ENCODE results near the gene FTHL17. TPM values are rescaled to one million over a fixed set of nuclear protein-coding genes. Genes with fewer than 3 reads are reported as not detected.

FTHL17 gene
- total and polyA plus RNA-seq, 2 donors (not counting 1 experiment from before 2014, with no cell fraction given) = not detected

- Mint-ChIP-seq H3K4me1 (no peaks in the 10 kb centered on the region), H3K27ac (no peak overlapping the region), H3K27me3 (peaks cover 12% of the 10 kb centered on the region), H3K4me3 (no peak overlapping the region), H3K9me3 (ENCODE audit: insufficient read depth) (no peaks in the 10 kb centered on the region)
- TF ChIP-seq CTCF (IDR thresholded peaks at IDR 0.05) = peak; percentile 63
- TF ChIP-seq EZH2 (IDR thresholded peaks at IDR 0.05; ENCODE audit: borderline replicate concordance, insufficient read depth, low read depth, low read length, poor library complexity, severe bottlenecking) = no peak
- no CpG with 5 or more reads among the region's 3 CpGs for WGBS (ENCODE audit: insufficient coverage)
- intact Hi-C loops (cut with micrococcal nuclease) = loop anchor here (1.0 kb wide), 1 partner anchor 387 kb away; no protein-coding TSS in a partner anchor
- no peak overlapping the region for H2AFZ ChIP-seq (ENCODE audit: insufficient read depth, low read depth, low read length, poor library complexity, severe bottlenecking)
- no peak overlapping the region for H3K4me2 ChIP-seq (replicated peaks; ENCODE audit: low read depth, low read length, poor library complexity, severe bottlenecking)
- no peak overlapping the region for H3K4me3 ChIP-seq (ENCODE audit: control extremely low read depth in 1 of 5, extremely low read depth in 1 of 5, insufficient read depth in 1 of 5, low read depth in 2 of 5, low read length in 4 of 5)
- H3K36me3 ChIP-seq (replicated peaks in 1 of 2; ENCODE audit: control extremely low read depth in 1 of 2, control insufficient read depth in 1 of 2, extremely low read depth in 1 of 2, insufficient read depth in 2 of 2, low read length in 1 of 2) = no peaks in the 10 kb centered on the region
- DNase-seq (peak; percentile 26), ATAC-seq (ENCODE audit: low read depth) (peak; percentile 39)
- no peaks in the 10 kb centered on the region for H3K79me2 ChIP-seq (ENCODE audit: control insufficient read depth, insufficient read depth, low read length)
- ChIA-PET POLR2A (no interaction called here), CTCF (interaction anchor here (0.8 to 5.6 kb wide), 20 partner anchors 17 to 624 kb away, joined by 3 to 121 read pairs (median 5); no protein-coding TSS in a partner anchor)
- no peaks in the 10 kb centered on the region for H4K20me1 ChIP-seq (ENCODE audit: control insufficient read depth, insufficient read depth, low read length, poor library complexity, severe bottlenecking)
- H3K9ac ChIP-seq (ENCODE audit: low read length) = no peak overlapping the region
- H3K4me1 ChIP-seq (ENCODE audit: control insufficient read depth in 2 of 2, insufficient read depth in 2 of 2, low read length in 2 of 2) = no peaks in the 10 kb centered on the region
- H3K27ac ChIP-seq (ENCODE audit: low read length in 2 of 2) = no peak overlapping the region
- no peaks in the 10 kb centered on the region for H3K27me3 ChIP-seq (replicated peaks in 1 of 4; ENCODE audit: control extremely low read depth in 1 of 4, control insufficient read depth in 3 of 4, insufficient read depth in 4 of 4, low read length in 3 of 4)
- H3K9me3 ChIP-seq (ENCODE audit: control extremely low read depth in 1 of 3, control insufficient read depth in 2 of 3, insufficient read depth in 1 of 3, low read length in 2 of 3) = no peaks in the 10 kb centered on the region
Measured at GRCh38 chrX:31036895-31037294, 34.9 kb downstream of the FTHL17 start.

GRCh38 chrX:31027351-31027750 is 44.5 kb downstream of the FTHL17 start:
- no peak overlapping the region for H3K4me3 ChIP-seq (ENCODE audit: control extremely low read depth in 1 of 5, extremely low read depth in 1 of 5, insufficient read depth in 1 of 5, low read depth in 2 of 5, low read length in 4 of 5)
- H3K4me1 ChIP-seq (ENCODE audit: control insufficient read depth in 2 of 2, insufficient read depth in 2 of 2, low read length in 2 of 2) = no peaks in the 10 kb centered on the region
- ChIA-PET CTCF (interaction anchor here (2.4 kb wide), 1 partner anchor 11 kb away, joined by 7 read pairs; no protein-coding TSS in a partner anchor), POLR2A (no interaction called here)
- H2AFZ ChIP-seq (ENCODE audit: insufficient read depth, low read depth, low read length, poor library complexity, severe bottlenecking) = no peak overlapping the region
- ATAC-seq (ENCODE audit: low read depth) (no peak), DNase-seq (no peak)
- TF ChIP-seq EZH2 (IDR thresholded peaks at IDR 0.05; ENCODE audit: borderline replicate concordance, insufficient read depth, low read depth, low read length, poor library complexity, severe bottlenecking) (no peak), CTCF (IDR thresholded peaks at IDR 0.05) (no peak)
- Mint-ChIP-seq H3K4me1 (no peaks in the 10 kb centered on the region), H3K9me3 (ENCODE audit: insufficient read depth) (no peaks in the 10 kb centered on the region), H3K4me3 (no peak overlapping the region), H3K27me3 (peaks cover 24% of the 10 kb centered on the region), H3K27ac (no peak overlapping the region)
- H3K4me2 ChIP-seq (replicated peaks; ENCODE audit: low read depth, low read length, poor library complexity, severe bottlenecking) = no peak overlapping the region
- H3K27ac ChIP-seq (ENCODE audit: low read length in 2 of 2) = no peak overlapping the region
- H3K27me3 ChIP-seq (replicated peaks in 1 of 4; ENCODE audit: control extremely low read depth in 1 of 4, control insufficient read depth in 3 of 4, insufficient read depth in 4 of 4, low read length in 3 of 4) = peaks cover 0 to 2% (median 0%) of the 10 kb centered on the region in 4 experiments
- no peaks in the 10 kb centered on the region for H3K9me3 ChIP-seq (ENCODE audit: control extremely low read depth in 1 of 3, control insufficient read depth in 2 of 3, insufficient read depth in 1 of 3, low read length in 2 of 3)
- no peaks in the 10 kb centered on the region for H4K20me1 ChIP-seq (ENCODE audit: control insufficient read depth, insufficient read depth, low read length, poor library complexity, severe bottlenecking)
- H3K9ac ChIP-seq (ENCODE audit: low read length) = no peak overlapping the region
- H3K36me3 ChIP-seq (replicated peaks in 1 of 2; ENCODE audit: control extremely low read depth in 1 of 2, control insufficient read depth in 1 of 2, extremely low read depth in 1 of 2, insufficient read depth in 2 of 2, low read length in 1 of 2) = no peaks in the 10 kb centered on the region
- no peaks in the 10 kb centered on the region for H3K79me2 ChIP-seq (ENCODE audit: control insufficient read depth, insufficient read depth, low read length)
- intact Hi-C loops (cut with micrococcal nuclease) = no loop called here

Data from B cell (primary cell).